SK-N-SH (cell line): ENCODE measurements around the gene METTL15. TPM values are rescaled to one million over a fixed set of nuclear protein-coding genes. Genes with fewer than 3 reads are reported as not detected.
"Not testable (repeated sequence)": the region's sequence is repeated elsewhere in the genome, so short reads cannot be mapped to it uniquely, and the experiment has no call there.

ENCODE experiments used
- CTCF ChIA-PET: fragments of 300-600, 350-600 bp; formaldehyde crosslinking; extraction: SDS; loops from one replicate; lab custom pipeline; 2021; lab: Yijun Ruan, JAX
- POLR2A ChIA-PET: fragments of 350-600 bp; sonication (Branson Sonifier 250); formaldehyde crosslinking; extraction: SDS; loops from one replicate; lab custom pipeline; 2020; ENCODE audit warnings: antibody characterized with exemption, inconsistent platforms; lab: Yijun Ruan, JAX
- DNase-seq: peaks from one replicate; pipeline ENCODE4 v3.0.0; 2012
- H2AFZ ChIP-seq: fragments of 200-600 bp; sonication (generic); 2 replicates; pipeline ENCODE4 v1.8.1; 2016; ENCODE audit warnings: antibody characterized with exemption, mild to moderate bottlenecking, low read depth
- H3F3A ChIP-seq: fragments of 200-600 bp; sonication (generic); replicated peaks from 2 replicates; pipeline ENCODE3; 2016; ENCODE audit warnings: antibody characterized with exemption, mild to moderate bottlenecking; ENCODE audit not compliant: insufficient read depth
- H3K27ac ChIP-seq, 2 experiments: fragments of 200-500 bp in 1 of 2; fragments of 200-600 bp in 1 of 2; sonication (Bioruptor generic) in 1 of 2; sonication (generic), shearing (Covaris generic) in 1 of 2; 2 replicates each; pipeline versions ENCODE4 v1.5.1 to v1.6.1; 2014 to 2016; ENCODE audit warnings: low read depth in 2 of 2, inconsistent platforms in 1 of 2, low read length in 1 of 2, mild to moderate bottlenecking in 1 of 2, mixed read lengths in 1 of 2
- H3K27me3 ChIP-seq: fragments of 200-600 bp; sonication (generic), shearing (Covaris generic); 2 replicates; pipeline ENCODE4 v1.6.1; 2016; ENCODE audit warnings: mixed run types; ENCODE audit not compliant: insufficient read depth
- H3K36me3 ChIP-seq, 2 experiments: fragments of 200-500 bp in 1 of 2; fragments of 200-600 bp in 1 of 2; sonication (Bioruptor generic) in 1 of 2; sonication (generic) in 1 of 2; replicated peaks in 1 of 2; 2 replicates each; pipeline versions ENCODE3 to v1.5.1; 2014 to 2016; ENCODE audit warnings: low read length in 1 of 2, mild to moderate bottlenecking in 1 of 2; ENCODE audit not compliant: insufficient read depth in 2 of 2, control insufficient read depth in 1 of 2
- H3K4me1 ChIP-seq, 2 experiments: fragments of 200-500 bp in 1 of 2; fragments of 200-600 bp in 1 of 2; sonication (Bioruptor generic) in 1 of 2; sonication (generic), shearing (Covaris generic) in 1 of 2; 2 replicates each; pipeline versions ENCODE4 v1.5.1 to v1.6.1; 2014 to 2016; ENCODE audit warnings: low read depth in 1 of 2, low read length in 1 of 2, mixed run types in 1 of 2; ENCODE audit not compliant: insufficient read depth in 2 of 2, control insufficient read depth in 1 of 2
- H3K4me2 ChIP-seq: fragments of 200-600 bp; sonication (generic), shearing (Covaris generic); 2 replicates; pipeline ENCODE4 v1.6.1; 2017; ENCODE audit warnings: mixed run types
- H3K4me3 ChIP-seq, 2 experiments: fragments of 200-500 bp in 1 of 2; fragments of 200-600 bp in 1 of 2; sonication (Bioruptor generic) in 1 of 2; sonication (generic), shearing (Covaris generic) in 1 of 2; 2 replicates each; pipeline versions ENCODE4 v1.5.1 to v1.8.1; 2014 to 2016; ENCODE audit warnings: low read depth in 2 of 2, inconsistent platforms in 1 of 2, low read length in 1 of 2, mild to moderate bottlenecking in 1 of 2, mixed read lengths in 1 of 2, moderate library complexity in 1 of 2
- H3K79me2 ChIP-seq: fragments of 200-600 bp; sonication (generic); 2 replicates; pipeline ENCODE4 v1.8.1; 2017; ENCODE audit warnings: mild to moderate bottlenecking; ENCODE audit not compliant: insufficient read depth
- H3K9ac ChIP-seq: fragments of 200-600 bp; sonication (generic); 2 replicates; pipeline ENCODE4 v1.6.1; 2017; ENCODE audit warnings: mixed run types
- H3K9me2 ChIP-seq: fragments of 200-600 bp; sonication (generic); 2 replicates; pipeline ENCODE4 v1.6.1; 2017; ENCODE audit warnings: mixed run types
- H3K9me3 ChIP-seq: fragments of 200-600 bp; sonication (generic); 2 replicates; pipeline ENCODE4 v1.6.1; 2017; ENCODE audit warnings: mixed run types, mild to moderate bottlenecking, moderate library complexity
- H4K20me1 ChIP-seq: fragments of 200-600 bp; sonication (generic); 2 replicates; pipeline ENCODE4 v1.6.1; 2017; ENCODE audit warnings: mild to moderate bottlenecking, mixed run types; ENCODE audit not compliant: insufficient read depth
- ELF1 ChIP-seq: IDR thresholded peaks from 2 replicates; pipeline ENCODE4 v1.4.0; 2012
- MXI1 ChIP-seq: IDR thresholded peaks from 2 replicates; pipeline ENCODE4 v1.6.1; 2012; ENCODE audit warnings: mild to moderate bottlenecking, low read depth, low read length, improper control_type of control experiment
- RCOR1 ChIP-seq: fragments of 150-350 bp; IDR thresholded peaks from 2 replicates; pipeline ENCODE4 v1.6.1; 2017; ENCODE audit warnings: antibody characterized with exemption, low read length
- RFX5 ChIP-seq: IDR thresholded peaks from 2 replicates; pipeline ENCODE4 v1.6.1; 2012; ENCODE audit warnings: mild to moderate bottlenecking, improper control_type of control experiment, low read length
- TAF1 ChIP-seq: IDR thresholded peaks from 2 replicates; pipeline ENCODE4 v1.6.1; 2012; ENCODE audit warnings: low read depth, mild to moderate bottlenecking, low read length, moderate library complexity, borderline replicate concordance
- TCF12 ChIP-seq: IDR thresholded peaks from 2 replicates; pipeline ENCODE4 v1.4.0; 2012
- WGBS: methylation state at CpG from one replicate; pipeline ENCODE4 v1.1.6; 2017; ENCODE audit warnings: low lambda C conversion rate; 5-methylcytosine and 5-hydroxymethylcytosine counted together
- polyA plus RNA-seq, 3 experiments: library from polyadenylated mRNA; depleted of rRNA; stranded (reverse); fragments of >200 nt; gene quantifications; 2 replicates each; pipeline ENCODE4 v1.2.3, GENCODE V29; 2012
- TF ChIP-seq, protein P1 (sequence below): fragments of 150-350 bp; IDR thresholded peaks from 2 replicates; pipeline ENCODE4 v1.6.1; 2016; ENCODE audit warnings: mild to moderate bottlenecking, low read depth, low read length
- TF ChIP-seq, protein P2 (sequence below): IDR thresholded peaks from 2 replicates; pipeline ENCODE4 v1.4.0; 2012; ENCODE audit warnings: low read depth
- TF ChIP-seq, protein P3 (sequence below): fragments of 150-350 bp; IDR thresholded peaks from 2 replicates; pipeline ENCODE4 v1.6.1; 2017; ENCODE audit warnings: antibody characterized with exemption, low read length, low read depth, borderline replicate concordance
- TF ChIP-seq, protein P4 (sequence below): IDR thresholded peaks from 2 replicates; pipeline ENCODE4; 2012
- TF ChIP-seq, protein P5 (sequence below): IDR thresholded peaks from 2 replicates; pipeline ENCODE4 v1.4.0; 2012; ENCODE audit warnings: low read depth, borderline replicate concordance

METTL15 gene
- polyA plus RNA-seq, 1 of the 3 experiments (the other 2 are of a cell fraction): 4.7 TPM

DNA sequence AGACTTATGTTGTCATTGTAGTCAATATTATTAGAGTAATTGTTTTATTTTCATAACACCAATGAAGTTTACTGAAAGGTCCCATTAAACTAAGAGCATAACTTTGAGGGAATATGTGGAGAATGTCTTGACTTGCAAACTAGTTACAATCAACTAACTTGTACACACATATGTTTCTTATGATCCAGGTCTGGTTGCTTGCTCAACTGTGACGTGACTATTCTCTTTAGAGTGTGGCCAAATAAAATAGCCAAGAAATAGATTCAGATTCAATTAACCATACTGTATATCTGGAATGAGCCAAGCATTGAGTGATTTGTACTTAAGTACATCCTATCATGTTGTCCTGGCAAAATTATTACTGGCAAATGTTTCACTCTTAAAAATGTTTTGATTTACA, 101.7 kb downstream of the METTL15 start (continued):
- TF ChIP-seq, protein P1, sequence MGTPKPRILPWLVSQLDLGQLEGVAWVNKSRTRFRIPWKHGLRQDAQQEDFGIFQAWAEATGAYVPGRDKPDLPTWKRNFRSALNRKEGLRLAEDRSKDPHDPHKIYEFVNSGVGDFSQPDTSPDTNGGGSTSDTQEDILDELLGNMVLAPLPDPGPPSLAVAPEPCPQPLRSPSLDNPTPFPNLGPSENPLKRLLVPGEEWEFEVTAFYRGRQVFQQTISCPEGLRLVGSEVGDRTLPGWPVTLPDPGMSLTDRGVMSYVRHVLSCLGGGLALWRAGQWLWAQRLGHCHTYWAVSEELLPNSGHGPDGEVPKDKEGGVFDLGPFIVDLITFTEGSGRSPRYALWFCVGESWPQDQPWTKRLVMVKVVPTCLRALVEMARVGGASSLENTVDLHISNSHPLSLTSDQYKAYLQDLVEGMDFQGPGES: no peak

DNA sequence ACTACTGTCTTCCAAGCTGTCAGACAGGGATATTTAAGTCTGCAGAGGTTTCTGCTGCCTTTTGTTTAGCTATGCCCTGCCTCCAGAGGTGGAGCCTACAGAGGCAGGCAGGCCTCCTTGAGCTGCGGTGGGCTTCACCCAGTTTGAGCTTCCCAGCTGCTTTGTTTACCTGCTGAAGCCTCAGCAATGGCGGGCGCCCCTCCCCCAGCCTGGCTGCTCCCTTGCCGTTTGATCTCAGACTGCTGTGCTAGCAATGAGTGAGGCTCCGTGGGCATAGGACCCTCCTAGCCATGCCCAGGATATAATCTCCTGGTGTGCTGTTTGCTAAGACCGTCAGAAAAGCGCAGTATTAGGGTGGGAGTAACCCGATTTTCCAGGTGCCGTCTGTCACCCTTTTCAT, 113.9 kb downstream of the METTL15 start:
- POLR2A ChIA-PET, DNase-seq, H3K27me3 ChIP-seq, H3F3A ChIP-seq, H3K4me3 ChIP-seq, H3K9ac ChIP-seq, H3K9me3 ChIP-seq, H3K4me1 ChIP-seq, H4K20me1 ChIP-seq, CTCF ChIA-PET, H3K27ac ChIP-seq, H2AFZ ChIP-seq, H3K9me2 ChIP-seq, H3K4me2 ChIP-seq, H3K36me3 ChIP-seq: not testable (repeated sequence)
- H3K79me2 ChIP-seq: peaks cover 29% of the 10 kb centered on the region
- 93% methylated on average over 8 of the region's 9 CpGs for WGBS

DNA sequence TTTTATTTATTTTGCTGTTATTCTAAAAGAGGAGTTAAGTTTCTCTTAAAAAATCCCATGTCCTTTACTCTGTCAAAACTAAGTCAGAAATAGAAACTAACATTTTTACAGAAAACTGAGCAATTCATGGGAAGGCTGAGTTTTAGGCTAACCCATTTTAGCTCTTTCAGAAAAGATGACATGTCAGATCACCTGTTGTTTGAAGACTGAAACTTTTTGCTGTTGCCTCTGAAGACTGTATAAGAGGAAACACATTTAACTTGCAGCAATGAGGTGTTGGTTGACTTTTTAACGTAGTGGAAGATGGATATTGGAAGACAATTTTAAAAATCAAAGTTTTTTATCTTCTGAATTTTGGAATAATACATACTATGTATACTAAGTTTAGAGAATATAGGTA, 115.4 kb downstream of the METTL15 start:
- no peak overlapping the region for H3K4me2 ChIP-seq
- no peaks in the 10 kb centered on the region for H3K27me3 ChIP-seq
- ChIA-PET CTCF (no interaction called here), POLR2A (no interaction called here)
- no peak for DNase-seq
- H3K9me2 ChIP-seq: no peaks in the 10 kb centered on the region
- peaks cover 19% of the 10 kb centered on the region for H3F3A ChIP-seq
- no peaks in the 10 kb centered on the region for H3K9me3 ChIP-seq
- H3K27ac ChIP-seq: no peak overlapping the region
- H3K79me2 ChIP-seq: peaks cover 19% of the 10 kb centered on the region
- no peak overlapping the region for H2AFZ ChIP-seq
- no peak overlapping the region for H3K9ac ChIP-seq
- no peaks in the 10 kb centered on the region for H3K36me3 ChIP-seq
- no peak for TF ChIP-seq ELF1
- no peak for TF ChIP-seq TCF12
- TF ChIP-seq, protein P2, sequence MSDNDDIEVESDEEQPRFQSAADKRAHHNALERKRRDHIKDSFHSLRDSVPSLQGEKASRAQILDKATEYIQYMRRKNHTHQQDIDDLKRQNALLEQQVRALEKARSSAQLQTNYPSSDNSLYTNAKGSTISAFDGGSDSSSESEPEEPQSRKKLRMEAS: no peak
- TF ChIP-seq MXI1: no peak
- TF ChIP-seq, protein P3, sequence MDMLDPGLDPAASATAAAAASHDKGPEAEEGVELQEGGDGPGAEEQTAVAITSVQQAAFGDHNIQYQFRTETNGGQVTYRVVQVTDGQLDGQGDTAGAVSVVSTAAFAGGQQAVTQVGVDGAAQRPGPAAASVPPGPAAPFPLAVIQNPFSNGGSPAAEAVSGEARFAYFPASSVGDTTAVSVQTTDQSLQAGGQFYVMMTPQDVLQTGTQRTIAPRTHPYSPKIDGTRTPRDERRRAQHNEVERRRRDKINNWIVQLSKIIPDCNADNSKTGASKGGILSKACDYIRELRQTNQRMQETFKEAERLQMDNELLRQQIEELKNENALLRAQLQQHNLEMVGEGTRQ: no peak
- no peak for TF ChIP-seq RCOR1
- TF ChIP-seq TAF1: no peak
- TF ChIP-seq, protein P4, sequence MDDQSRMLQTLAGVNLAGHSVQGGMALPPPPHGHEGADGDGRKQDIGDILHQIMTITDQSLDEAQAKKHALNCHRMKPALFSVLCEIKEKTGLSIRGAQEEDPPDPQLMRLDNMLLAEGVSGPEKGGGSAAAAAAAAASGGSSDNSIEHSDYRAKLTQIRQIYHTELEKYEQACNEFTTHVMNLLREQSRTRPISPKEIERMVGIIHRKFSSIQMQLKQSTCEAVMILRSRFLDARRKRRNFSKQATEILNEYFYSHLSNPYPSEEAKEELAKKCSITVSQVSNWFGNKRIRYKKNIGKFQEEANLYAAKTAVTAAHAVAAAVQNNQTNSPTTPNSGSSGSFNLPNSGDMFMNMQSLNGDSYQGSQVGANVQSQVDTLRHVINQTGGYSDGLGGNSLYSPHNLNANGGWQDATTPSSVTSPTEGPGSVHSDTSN: no peak
- no peak for TF ChIP-seq RFX5
- TF ChIP-seq, protein P5, sequence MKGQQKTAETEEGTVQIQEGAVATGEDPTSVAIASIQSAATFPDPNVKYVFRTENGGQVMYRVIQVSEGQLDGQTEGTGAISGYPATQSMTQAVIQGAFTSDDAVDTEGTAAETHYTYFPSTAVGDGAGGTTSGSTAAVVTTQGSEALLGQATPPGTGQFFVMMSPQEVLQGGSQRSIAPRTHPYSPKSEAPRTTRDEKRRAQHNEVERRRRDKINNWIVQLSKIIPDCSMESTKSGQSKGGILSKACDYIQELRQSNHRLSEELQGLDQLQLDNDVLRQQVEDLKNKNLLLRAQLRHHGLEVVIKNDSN: no peak
- peaks cover 0 to 12% of the 10 kb centered on the region in 2 experiments; a peak in 2 of 4 replicates for H3K4me1 ChIP-seq
- H4K20me1 ChIP-seq: no peaks in the 10 kb centered on the region
- H3K4me3 ChIP-seq: no peak overlapping the region
- WGBS: 48% methylated on average over 1 of the region's 1 CpG
